Breast epithelium (tissue), 3 donors: ENCODE measurements around the gene CDK5R1.

Source experiments
- CTCF ChIP-seq, 3 donors: fragments of 450-650 bp; IDR thresholded peaks; one replicate each; pipeline ENCODE4 v1.5.1; 2016 to 2017; ENCODE audit warnings: antibody characterized with exemption in 3 of 3, mild to moderate bottlenecking in 3 of 3, moderate library complexity in 3 of 3
- POLR2AphosphoS5 ChIP-seq, 3 donors: sonication (generic); formaldehyde crosslinking; IDR thresholded peaks; one replicate each; pipeline ENCODE4 v1.6.1; 2017; ENCODE audit warnings: antibody characterized with exemption in 3 of 3

- TF ChIP-seq POLR2AphosphoS5 (IDR thresholded peaks at IDR 0.05) (no peak), CTCF (IDR thresholded peaks at IDR 0.05) (no peak)
These were observed 30.3 kb downstream of the CDK5R1 start for GRCh38 chr17:32516940-32517701.
